ENCODE results near the gene PHEX.
"Not testable (repeated sequence)": the region's sequence is repeated elsewhere in the genome, so short reads cannot be mapped to it uniquely, and the experiment has no call there.

Gene PHEX

GRCh38 chrX:22272613-22273012 is 240.5 kb downstream of the PHEX start, which contains the start of gene CBLL2:
Gene CBLL2, plus strand, starts transcription at chrX:22272913. Its CDS starts 79 bp downstream, at chrX:22272992.
- no peak for DNase-seq (ENCODE audit: low read depth)
- no peak within 1 kb of the TSS for H3K4me3 ChIP-seq (ENCODE audit: low read depth, low read length)
- no peak for TF ChIP-seq CTCF (conservative IDR thresholded peaks at IDR 0.05; ENCODE audit: low read depth, low read length)

- DNase-seq (ENCODE audit: low read depth): no peak
- H3K4me3 ChIP-seq (ENCODE audit: low read depth, low read length): no peak overlapping the region
- TF ChIP-seq CTCF (conservative IDR thresholded peaks at IDR 0.05; ENCODE audit: low read depth, low read length): no peak
Measured at GRCh38 chrX:22273714-22274317, 241.7 kb downstream of the PHEX start.

- H3K4me3 ChIP-seq (ENCODE audit: low read depth, low read length): no peak overlapping the region
- DNase-seq (ENCODE audit: low read depth): peak; percentile 3
- no peak for TF ChIP-seq CTCF (conservative IDR thresholded peaks at IDR 0.05; ENCODE audit: low read depth, low read length)
Measured at GRCh38 chrX:22276781-22277180, 244.7 kb downstream of the PHEX start.

- DNase-seq (ENCODE audit: low read depth): peak; percentile 9
- no peak overlapping the region for H3K4me3 ChIP-seq (ENCODE audit: low read depth, low read length)
- TF ChIP-seq CTCF (conservative IDR thresholded peaks at IDR 0.05; ENCODE audit: low read depth, low read length): peak; percentile 46
Measured at GRCh38 chrX:22278375-22278774, 246.2 kb downstream of the PHEX start.

- not testable (repeated sequence) for DNase-seq (ENCODE audit: low read depth); H3K4me3 ChIP-seq (ENCODE audit: low read depth, low read length)
Measured at GRCh38 chrX:22289209-22289608, 257.1 kb downstream of the PHEX start.

- no peak for DNase-seq (ENCODE audit: low read depth)
- H3K4me3 ChIP-seq (ENCODE audit: low read depth, low read length): no peak overlapping the region
- TF ChIP-seq CTCF (conservative IDR thresholded peaks at IDR 0.05; ENCODE audit: low read depth, low read length): no peak
Measured at GRCh38 chrX:22296871-22297270, 264.7 kb downstream of the PHEX start.

GRCh38 chrX:22300130-22300529 is 268.0 kb downstream of the PHEX start:
- TF ChIP-seq CTCF (conservative IDR thresholded peaks at IDR 0.05; ENCODE audit: low read depth, low read length): no peak
- DNase-seq (ENCODE audit: low read depth): peak; percentile 74
- no peak overlapping the region for H3K4me3 ChIP-seq (ENCODE audit: low read depth, low read length)
